Measurements from ENCODE around the gene GPR39. TPM values are rescaled to one million over a fixed set of nuclear protein-coding genes. Genes with fewer than 3 reads are reported as not detected.

Gene GPR39
- total RNA-seq, 1 donor from 2014 or later: 1.6 TPM

GRCh38 chr2:132667706-132668105 is 251.1 kb downstream of the GPR39 start:
- Histone ChIP-seq H3K9me3 (ENCODE audit: control insufficient read depth in 3 of 3, low read length in 3 of 3) (no peaks in the 10 kb centered on the region), H3K27me3 (ENCODE audit: control insufficient read depth in 3 of 3, insufficient read depth in 3 of 3, low read length in 3 of 3) (peaks cover 35 to 41% (median 40%) of the 10 kb centered on the region in 3 donors), H3K9ac (ENCODE audit: low read depth in 1 of 3, low read length in 3 of 3) (no peak overlapping the region), H3K27ac (ENCODE audit: low read depth, low read length) (no peak overlapping the region), H3K4me3 (ENCODE audit: low read length in 3 of 3) (no peak overlapping the region), H3K36me3 (ENCODE audit: control insufficient read depth in 3 of 3, insufficient read depth in 3 of 3, low read length in 3 of 3) (no peaks in the 10 kb centered on the region), H3K4me1 (ENCODE audit: control insufficient read depth in 3 of 3, insufficient read depth in 3 of 3, low read length in 3 of 3) (peaks cover 16 to 21% (median 16%) of the 10 kb centered on the region in 3 donors)

- Histone ChIP-seq H3K4me1 (ENCODE audit: control insufficient read depth in 3 of 3, insufficient read depth in 3 of 3, low read length in 3 of 3) (peaks cover 16 to 21% (median 16%) of the 10 kb centered on the region in 3 donors), H3K27ac (ENCODE audit: low read depth, low read length) (no peak overlapping the region), H3K9me3 (ENCODE audit: control insufficient read depth in 3 of 3, low read length in 3 of 3) (no peaks in the 10 kb centered on the region), H3K4me3 (ENCODE audit: low read length in 3 of 3) (no peak overlapping the region), H3K36me3 (ENCODE audit: control insufficient read depth in 3 of 3, insufficient read depth in 3 of 3, low read length in 3 of 3) (no peaks in the 10 kb centered on the region), H3K27me3 (ENCODE audit: control insufficient read depth in 3 of 3, insufficient read depth in 3 of 3, low read length in 3 of 3) (peaks cover 35 to 41% (median 40%) of the 10 kb centered on the region in 3 donors), H3K9ac (ENCODE audit: low read depth in 1 of 3, low read length in 3 of 3) (no peak overlapping the region)
These were observed 251.7 kb downstream of the GPR39 start for GRCh38 chr2:132668189-132668823.

GRCh38 chr2:132668987-132669907 is 252.6 kb downstream of the GPR39 start:
- no peak overlapping the region for H3K9ac ChIP-seq (ENCODE audit: low read depth in 1 of 3, low read length in 3 of 3)
- no peaks in the 10 kb centered on the region for H3K9me3 ChIP-seq (ENCODE audit: control insufficient read depth in 3 of 3, low read length in 3 of 3)
- H3K4me1 ChIP-seq (ENCODE audit: control insufficient read depth in 3 of 3, insufficient read depth in 3 of 3, low read length in 3 of 3): peaks cover 16 to 21% (median 16%) of the 10 kb centered on the region in 3 donors
- no peak overlapping the region for H3K27ac ChIP-seq (ENCODE audit: low read depth, low read length)
- no peaks in the 10 kb centered on the region for H3K36me3 ChIP-seq (ENCODE audit: control insufficient read depth in 3 of 3, insufficient read depth in 3 of 3, low read length in 3 of 3)
- H3K4me3 ChIP-seq (ENCODE audit: low read length in 3 of 3): peak overlapping the region; percentile 15 to 60 (median 58)
- H3K27me3 ChIP-seq (ENCODE audit: control insufficient read depth in 3 of 3, insufficient read depth in 3 of 3, low read length in 3 of 3): peaks cover 35 to 41% (median 40%) of the 10 kb centered on the region in 3 donors

DNA sequence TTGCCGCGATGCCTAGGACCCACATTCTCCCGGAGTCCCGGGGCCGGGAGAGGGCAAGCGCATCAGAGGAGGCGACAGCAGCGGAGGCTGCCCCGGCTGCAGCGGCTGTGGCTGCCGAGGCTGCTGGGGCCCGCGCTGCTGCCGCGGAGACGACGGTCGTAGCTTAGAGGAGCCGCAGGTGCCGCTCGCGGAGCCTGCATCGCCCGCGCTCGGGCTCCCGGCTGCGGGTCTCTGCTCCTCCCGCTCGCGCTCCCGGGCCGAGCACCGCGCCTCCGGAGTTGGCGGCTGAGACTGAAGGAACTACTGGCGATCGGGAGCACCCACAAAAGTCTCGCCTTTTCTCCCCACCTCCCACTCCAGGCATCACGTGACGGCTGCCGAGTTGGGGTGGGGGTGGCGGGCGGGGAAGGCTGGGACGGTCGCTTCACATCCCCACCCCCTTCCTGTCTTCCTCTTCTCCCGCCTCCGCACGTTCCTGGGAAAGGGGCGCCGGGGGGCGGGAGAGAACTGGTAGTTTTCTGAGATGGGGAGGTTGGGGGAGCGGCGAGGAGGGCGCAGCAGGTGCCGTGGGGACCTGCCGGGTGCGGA is 253.4 kb downstream of the GPR39 start, which contains the start of gene LYPD1:
TSS of gene LYPD1 (minus strand) at position 298 of the 588 bp plus-strand sequence. CDS start at position 25, 273 bp downstream.
- Histone ChIP-seq H3K36me3 (ENCODE audit: control insufficient read depth in 3 of 3, insufficient read depth in 3 of 3, low read length in 3 of 3) (no peaks in the 10 kb centered on the region), H3K9me3 (ENCODE audit: control insufficient read depth in 3 of 3, low read length in 3 of 3) (no peaks in the 10 kb centered on the region), H3K9ac (ENCODE audit: low read depth in 1 of 3, low read length in 3 of 3) (peak within 1 kb of the TSS in 2 of 3 donors; percentile 2 to 33), H3K4me3 (ENCODE audit: low read length in 3 of 3) (peak within 1 kb of the TSS; percentile 58 to 62 (median 60)), H3K27me3 (ENCODE audit: control insufficient read depth in 3 of 3, insufficient read depth in 3 of 3, low read length in 3 of 3) (peaks cover 35 to 41% (median 40%) of the 10 kb centered on the region in 3 donors), H3K27ac (ENCODE audit: low read depth, low read length) (no peak within 1 kb of the TSS), H3K4me1 (ENCODE audit: control insufficient read depth in 3 of 3, insufficient read depth in 3 of 3, low read length in 3 of 3) (peaks cover 16 to 21% (median 16%) of the 10 kb centered on the region in 3 donors)

DNA sequence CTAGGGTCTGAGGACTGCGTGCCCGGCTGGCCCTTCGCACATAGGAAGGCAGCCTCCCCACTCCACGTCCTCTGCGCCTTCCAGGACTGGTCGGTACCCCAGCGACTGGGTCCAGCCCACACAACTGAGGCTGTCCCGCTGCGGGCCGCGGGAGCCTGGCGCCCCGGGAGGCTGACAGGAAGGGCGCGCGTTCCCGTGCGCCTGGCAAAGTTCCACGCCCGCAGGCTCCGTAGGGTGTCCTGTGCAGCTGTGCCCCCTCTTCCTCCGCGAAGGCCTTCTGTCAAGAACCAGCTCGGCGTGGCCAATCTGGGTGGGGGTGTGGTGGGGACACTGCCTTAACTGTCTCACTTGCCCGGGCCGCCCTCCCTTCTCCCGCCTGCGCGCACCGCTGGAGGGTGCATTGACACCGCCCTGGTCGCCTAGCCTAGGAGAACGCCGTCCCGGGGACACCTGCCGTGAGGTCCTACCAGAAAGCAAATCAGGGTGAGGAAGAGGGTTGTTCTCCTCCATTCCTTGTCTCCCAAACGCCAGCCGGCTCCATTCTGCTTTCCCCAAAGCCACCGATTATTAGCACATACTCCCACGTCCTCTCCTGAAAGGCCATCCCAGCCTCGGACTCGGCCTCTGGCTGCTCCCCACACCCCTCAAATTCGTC is 254.0 kb downstream of the GPR39 start:
- peak overlapping the region in 2 of 3 donors; percentile 2 to 33 for H3K9ac ChIP-seq (ENCODE audit: low read depth in 1 of 3, low read length in 3 of 3)
- H3K27ac ChIP-seq (ENCODE audit: low read depth, low read length): no peak overlapping the region
- no peaks in the 10 kb centered on the region for H3K36me3 ChIP-seq (ENCODE audit: control insufficient read depth in 3 of 3, insufficient read depth in 3 of 3, low read length in 3 of 3)
- no peaks in the 10 kb centered on the region for H3K9me3 ChIP-seq (ENCODE audit: control insufficient read depth in 3 of 3, low read length in 3 of 3)
- H3K4me1 ChIP-seq (ENCODE audit: control insufficient read depth in 3 of 3, insufficient read depth in 3 of 3, low read length in 3 of 3): peaks cover 16 to 21% (median 16%) of the 10 kb centered on the region in 3 donors
- peak overlapping the region; percentile 58 to 62 (median 60) for H3K4me3 ChIP-seq (ENCODE audit: low read length in 3 of 3)
- peaks cover 35 to 41% (median 40%) of the 10 kb centered on the region in 3 donors for H3K27me3 ChIP-seq (ENCODE audit: control insufficient read depth in 3 of 3, insufficient read depth in 3 of 3, low read length in 3 of 3)

GRCh38 chr2:132671151-132671835 is 254.7 kb downstream of the GPR39 start:
- no peaks in the 10 kb centered on the region for H3K9me3 ChIP-seq (ENCODE audit: control insufficient read depth in 3 of 3, low read length in 3 of 3)
- peak overlapping the region; percentile 58 to 62 (median 60) for H3K4me3 ChIP-seq (ENCODE audit: low read length in 3 of 3)
- no peak overlapping the region for H3K9ac ChIP-seq (ENCODE audit: low read depth in 1 of 3, low read length in 3 of 3)
- no peaks in the 10 kb centered on the region for H3K36me3 ChIP-seq (ENCODE audit: control insufficient read depth in 3 of 3, insufficient read depth in 3 of 3, low read length in 3 of 3)
- no peak overlapping the region for H3K27ac ChIP-seq (ENCODE audit: low read depth, low read length)
- peaks cover 35 to 41% (median 40%) of the 10 kb centered on the region in 3 donors for H3K27me3 ChIP-seq (ENCODE audit: control insufficient read depth in 3 of 3, insufficient read depth in 3 of 3, low read length in 3 of 3)
- H3K4me1 ChIP-seq (ENCODE audit: control insufficient read depth in 3 of 3, insufficient read depth in 3 of 3, low read length in 3 of 3): peaks cover 16 to 21% (median 16%) of the 10 kb centered on the region in 3 donors

DNA sequence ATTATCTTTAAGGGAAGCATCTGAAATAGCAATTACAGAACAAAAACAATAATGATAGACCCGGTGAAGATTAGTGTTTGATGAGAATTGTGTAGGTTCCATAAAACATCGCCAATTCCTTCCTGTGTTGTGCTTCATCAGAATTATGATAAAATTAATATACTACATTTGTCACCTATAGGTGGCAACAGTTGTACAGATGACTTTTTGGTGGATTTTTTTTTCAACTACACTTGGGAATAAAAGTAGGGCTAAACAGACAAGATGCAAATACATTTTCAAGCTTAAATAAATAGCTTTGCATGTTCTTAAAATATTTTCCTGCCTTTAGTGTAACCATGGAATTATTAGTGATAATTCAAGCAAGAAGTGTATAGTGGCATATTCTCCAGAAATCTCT is 260.4 kb downstream of the GPR39 start:
- no peaks in the 10 kb centered on the region for H3K4me1 ChIP-seq (ENCODE audit: control insufficient read depth in 3 of 3, insufficient read depth in 3 of 3, low read length in 3 of 3)
- H3K9me3 ChIP-seq (ENCODE audit: control insufficient read depth in 3 of 3, low read length in 3 of 3): no peaks in the 10 kb centered on the region
- H3K27me3 ChIP-seq (ENCODE audit: control insufficient read depth in 3 of 3, insufficient read depth in 3 of 3, low read length in 3 of 3): no peaks in the 10 kb centered on the region
- H3K27ac ChIP-seq (ENCODE audit: low read depth, low read length): no peak overlapping the region
- no peaks in the 10 kb centered on the region for H3K36me3 ChIP-seq (ENCODE audit: control insufficient read depth in 3 of 3, insufficient read depth in 3 of 3, low read length in 3 of 3)
- H3K9ac ChIP-seq (ENCODE audit: low read depth in 1 of 3, low read length in 3 of 3): no peak overlapping the region
- H3K4me3 ChIP-seq (ENCODE audit: low read length in 3 of 3): no peak overlapping the region

- Histone ChIP-seq H3K4me1 (ENCODE audit: control insufficient read depth in 3 of 3, insufficient read depth in 3 of 3, low read length in 3 of 3) (no peaks in the 10 kb centered on the region), H3K9ac (ENCODE audit: low read depth in 1 of 3, low read length in 3 of 3) (no peak overlapping the region), H3K9me3 (ENCODE audit: control insufficient read depth in 3 of 3, low read length in 3 of 3) (no peaks in the 10 kb centered on the region), H3K27ac (ENCODE audit: low read depth, low read length) (no peak overlapping the region), H3K4me3 (ENCODE audit: low read length in 3 of 3) (no peak overlapping the region), H3K27me3 (ENCODE audit: control insufficient read depth in 3 of 3, insufficient read depth in 3 of 3, low read length in 3 of 3) (no peaks in the 10 kb centered on the region), H3K36me3 (ENCODE audit: control insufficient read depth in 3 of 3, insufficient read depth in 3 of 3, low read length in 3 of 3) (no peaks in the 10 kb centered on the region)
These were observed 261.1 kb downstream of the GPR39 start for GRCh38 chr2:132677661-132678060.

GRCh38 chr2:132678483-132678882 is 261.9 kb downstream of the GPR39 start:
- Histone ChIP-seq H3K4me1 (ENCODE audit: control insufficient read depth in 3 of 3, insufficient read depth in 3 of 3, low read length in 3 of 3) (no peaks in the 10 kb centered on the region), H3K4me3 (ENCODE audit: low read length in 3 of 3) (no peak overlapping the region), H3K9ac (ENCODE audit: low read depth in 1 of 3, low read length in 3 of 3) (no peak overlapping the region), H3K36me3 (ENCODE audit: control insufficient read depth in 3 of 3, insufficient read depth in 3 of 3, low read length in 3 of 3) (no peaks in the 10 kb centered on the region), H3K27ac (ENCODE audit: low read depth, low read length) (no peak overlapping the region), H3K27me3 (ENCODE audit: control insufficient read depth in 3 of 3, insufficient read depth in 3 of 3, low read length in 3 of 3) (no peaks in the 10 kb centered on the region), H3K9me3 (ENCODE audit: control insufficient read depth in 3 of 3, low read length in 3 of 3) (no peaks in the 10 kb centered on the region)
